Osteocyte (in vitro differentiated cells): ENCODE data around the gene PRKN. TPM values are rescaled to one million over a fixed set of nuclear protein-coding genes. Genes with fewer than 3 reads are reported as not detected.

Experiments
- DNase-seq: peaks from one replicate; pipeline ENCODE4 v3.0.0; 2021; ENCODE audit warnings: mixed read lengths; ENCODE audit not compliant: unreplicated experiment; ENCODE audit errors: extremely low spot score
- H3K27ac Mint-ChIP-seq: one replicate; pipeline ENCODE4 v1.8.0; 2021; ENCODE audit warnings: mild to moderate bottlenecking, mixed read lengths; ENCODE audit not compliant: unreplicated experiment
- H3K27me3 Mint-ChIP-seq: one replicate; pipeline ENCODE4 v1.8.0; 2021; ENCODE audit warnings: mixed read lengths; ENCODE audit not compliant: unreplicated experiment
- H3K36me3 Mint-ChIP-seq: one replicate; pipeline ENCODE4 v1.8.0; 2021; ENCODE audit warnings: mixed read lengths; ENCODE audit not compliant: unreplicated experiment
- H3K4me1 Mint-ChIP-seq: one replicate; pipeline ENCODE4 v1.8.0; 2021; ENCODE audit warnings: mixed read lengths; ENCODE audit not compliant: unreplicated experiment
- H3K4me3 Mint-ChIP-seq: one replicate; pipeline ENCODE4 v1.8.0; 2021; ENCODE audit warnings: mild to moderate bottlenecking, moderate library complexity, mixed read lengths; ENCODE audit not compliant: unreplicated experiment
- H3K9me3 Mint-ChIP-seq: one replicate; pipeline ENCODE4 v1.8.0; 2021; ENCODE audit warnings: mixed read lengths; ENCODE audit not compliant: unreplicated experiment
- CTCF ChIP-seq: fragments of 200-600 bp; sonication (generic); IDR thresholded peaks from 2 replicates; pipeline ENCODE4 v1.5.0; 2021; ENCODE audit warnings: antibody characterized with exemption, mild to moderate bottlenecking, moderate library complexity
- total RNA-seq: library from RNA; stranded (reverse); gene quantifications from 2 replicates; pipeline ENCODE4 v1.2.1, GENCODE V29; 2021

PRKN gene
- total RNA-seq, 1 donor from 2014 or later, result 13.4 TPM

GRCh38 chr6:161918628-161919205, 808.8 kb downstream of the PRKN start:
- H3K4me1 Mint-ChIP-seq, result peaks cover 27% of the 10 kb centered on the region
- no peaks in the 10 kb centered on the region for H3K27me3 Mint-ChIP-seq
- no peak for DNase-seq
- no peak overlapping the region for H3K4me3 Mint-ChIP-seq
- no peak overlapping the region for H3K27ac Mint-ChIP-seq
- no peaks in the 10 kb centered on the region for H3K9me3 Mint-ChIP-seq
- H3K36me3 Mint-ChIP-seq, result no peaks in the 10 kb centered on the region
- no peak for TF ChIP-seq CTCF

GRCh38 chr6:161918109-161918531, 809.4 kb downstream of the PRKN start:
- no peak overlapping the region for H3K27ac Mint-ChIP-seq
- peaks cover 22% of the 10 kb centered on the region for H3K4me1 Mint-ChIP-seq
- TF ChIP-seq CTCF, result no peak
- no peak overlapping the region for H3K4me3 Mint-ChIP-seq
- no peaks in the 10 kb centered on the region for H3K27me3 Mint-ChIP-seq
- no peaks in the 10 kb centered on the region for H3K36me3 Mint-ChIP-seq
- DNase-seq, result no peak
- no peaks in the 10 kb centered on the region for H3K9me3 Mint-ChIP-seq

GRCh38 chr6:161917645-161918044, 809.9 kb downstream of the PRKN start:
- Mint-ChIP-seq H3K36me3 (no peaks in the 10 kb centered on the region), H3K27ac (no peak overlapping the region), H3K4me3 (no peak overlapping the region), H3K4me1 (peaks cover 17% of the 10 kb centered on the region), H3K9me3 (no peaks in the 10 kb centered on the region), H3K27me3 (no peaks in the 10 kb centered on the region)
- DNase-seq, result no peak
- TF ChIP-seq CTCF, result peak; percentile 11

- Mint-ChIP-seq H3K36me3 (peaks cover 7% of the 10 kb centered on the region), H3K4me3 (no peak overlapping the region), H3K4me1 (peaks cover 3% of the 10 kb centered on the region), H3K27ac (no peak overlapping the region), H3K9me3 (no peaks in the 10 kb centered on the region), H3K27me3 (no peaks in the 10 kb centered on the region)
- no peak for DNase-seq
- no peak for TF ChIP-seq CTCF
These were observed 812.1 kb downstream of the PRKN start for GRCh38 chr6:161915456-161915964.

- H3K4me3 Mint-ChIP-seq, result no peak overlapping the region
- H3K27me3 Mint-ChIP-seq, result no peaks in the 10 kb centered on the region
- TF ChIP-seq CTCF, result no peak
- no peak for DNase-seq
- no peak overlapping the region for H3K27ac Mint-ChIP-seq
- H3K36me3 Mint-ChIP-seq, result peaks cover 7% of the 10 kb centered on the region
- H3K9me3 Mint-ChIP-seq, result no peaks in the 10 kb centered on the region
- no peaks in the 10 kb centered on the region for H3K4me1 Mint-ChIP-seq
These were observed 818.7 kb downstream of the PRKN start for GRCh38 chr6:161908872-161909271.
